CD4-positive, alpha-beta T cell treated with Interleukin-4 for 1 hour (primary cell): ENCODE results near the gene MEIS1.
"Not testable (repeated sequence)": the region's sequence is repeated elsewhere in the genome, so short reads cannot be mapped to it uniquely, and the experiment has no call there.

Source experiments
- DNase-seq, 2 donors: peaks; one replicate each; pipeline ENCODE4 v3.0.0-alpha.2; 2020 to 2022

MEIS1 gene

DNA sequence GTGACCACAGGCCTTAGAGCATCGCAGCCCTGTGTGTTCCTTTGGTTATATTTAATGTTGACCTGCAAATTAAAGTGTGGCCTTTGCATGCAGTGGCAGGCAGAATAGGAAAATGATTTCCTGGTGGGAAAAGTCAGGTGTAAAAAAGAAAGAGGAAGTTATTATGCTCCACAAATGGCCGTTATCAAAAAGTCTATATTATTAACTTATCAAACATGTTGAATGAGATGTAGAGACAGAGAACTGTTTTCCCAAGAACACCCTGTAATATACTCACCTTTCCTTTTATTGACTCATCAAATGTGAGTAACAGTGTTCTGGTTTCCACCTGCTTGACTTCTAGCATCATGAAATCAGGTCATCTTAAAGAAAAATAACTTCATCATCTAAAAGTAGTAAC, 35.3 kb downstream of the MEIS1 start:
- DNase-seq, result no peak

DNA sequence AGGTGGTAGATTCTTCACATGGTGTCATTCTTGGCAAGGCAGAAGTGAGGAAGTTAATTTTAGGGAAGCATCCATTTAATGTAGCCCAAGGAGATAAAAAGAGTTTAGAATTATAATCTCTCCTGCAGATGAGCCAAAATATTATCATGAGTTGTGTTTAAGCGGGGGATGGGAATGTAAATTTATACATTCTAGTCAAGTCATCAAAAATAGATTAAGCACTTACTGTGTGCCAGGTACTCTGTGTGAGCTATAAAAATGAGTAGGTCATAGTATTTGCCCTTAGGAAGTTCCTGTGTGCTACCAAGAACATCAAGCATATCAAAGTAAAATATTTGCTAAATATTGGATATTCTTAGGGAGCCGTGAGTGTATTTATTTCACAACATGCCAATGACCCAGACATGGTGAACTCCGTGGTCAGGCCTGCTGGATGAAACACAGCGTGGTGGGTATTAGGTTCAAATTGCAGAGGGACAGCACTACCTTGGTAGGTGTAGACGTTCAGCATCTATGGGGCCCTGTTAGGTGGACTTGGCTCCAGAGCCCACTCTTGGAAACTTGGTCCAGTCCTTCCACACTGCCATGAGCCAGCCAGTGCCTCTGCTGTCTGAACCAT, 37.4 kb downstream of the MEIS1 start:
- DNase-seq, result no peak

DNA sequence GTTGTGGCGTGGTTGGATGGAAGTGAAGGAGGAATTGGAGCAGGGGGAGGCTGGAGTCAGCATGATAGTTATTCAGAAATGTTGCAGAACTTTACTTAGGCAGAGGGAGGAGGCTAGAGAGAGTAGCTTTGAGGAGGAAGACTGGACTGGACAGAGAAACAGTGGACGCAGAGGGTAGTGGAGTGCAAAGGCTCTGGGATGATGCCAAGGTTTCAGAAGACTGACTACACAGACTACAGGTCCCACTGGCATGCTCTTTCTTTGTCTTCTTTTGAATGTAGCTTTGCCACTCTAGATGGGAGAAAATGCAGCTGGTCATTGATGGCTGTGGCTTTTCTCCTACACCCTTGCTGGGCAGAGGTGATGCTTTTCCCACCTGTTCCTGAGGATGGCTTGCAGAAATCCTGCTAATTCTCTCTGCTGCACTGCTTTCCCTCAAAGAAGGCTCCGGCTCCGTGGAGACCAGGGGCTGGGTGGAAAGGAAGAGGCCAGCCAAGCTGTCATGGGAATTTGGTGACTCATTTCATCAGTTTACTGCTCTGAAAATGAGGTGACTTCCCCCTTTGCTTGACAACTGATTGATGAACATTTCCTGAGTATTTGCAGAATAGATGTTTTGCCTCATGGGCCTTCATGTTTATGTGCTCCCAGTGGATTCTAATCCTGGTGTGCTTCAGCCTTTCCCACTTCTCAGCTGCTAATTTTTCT, 42.4 kb downstream of the MEIS1 start:
- DNase-seq, result no peak

DNA sequence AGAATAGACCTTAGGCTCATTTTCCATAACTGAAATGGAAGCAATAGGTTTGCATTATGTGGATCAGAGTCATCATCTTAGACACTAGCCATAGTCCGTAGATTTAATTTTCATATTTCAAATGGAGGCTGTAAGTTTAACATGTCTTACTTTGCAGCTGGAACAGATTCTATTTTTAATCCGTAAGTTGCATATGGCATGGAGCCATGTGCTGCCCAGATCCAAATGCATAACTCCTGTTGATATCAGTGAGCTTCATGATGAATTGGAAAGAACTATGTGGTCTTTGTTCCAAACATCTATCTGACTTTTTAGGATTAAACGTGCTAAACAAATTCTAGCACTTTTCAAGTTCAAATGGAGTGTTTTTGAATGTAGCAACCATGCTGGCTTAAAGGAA, 43.4 kb downstream of the MEIS1 start:
- no peak for DNase-seq

DNA sequence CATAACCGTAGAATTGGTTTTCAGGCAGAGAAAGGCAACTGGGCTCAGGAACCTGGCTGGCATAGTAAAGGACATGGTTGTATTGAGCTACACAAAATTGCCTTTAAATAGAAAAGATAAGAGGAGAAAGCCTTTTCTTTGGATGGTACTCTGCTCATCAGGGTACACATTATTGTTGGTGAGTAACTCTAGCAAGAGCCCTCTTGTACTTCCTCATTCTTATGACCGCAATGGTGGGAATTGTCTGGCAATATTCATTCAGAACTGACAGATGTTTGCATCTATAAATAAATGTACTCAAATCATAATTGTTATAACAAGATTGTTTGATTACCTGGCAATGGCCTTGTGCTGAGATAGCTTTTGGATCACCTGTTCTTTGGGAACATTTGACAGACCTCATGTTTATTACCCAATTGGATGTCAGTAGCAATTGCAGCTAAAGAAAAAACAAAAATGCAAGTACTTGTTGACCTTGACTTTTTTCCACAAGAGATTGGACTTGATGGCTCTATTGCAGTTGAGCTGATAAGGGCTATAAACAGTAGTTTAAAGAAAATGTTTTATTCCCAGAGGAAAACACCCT, 43.9 kb downstream of the MEIS1 start:
- DNase-seq, result no peak

DNA sequence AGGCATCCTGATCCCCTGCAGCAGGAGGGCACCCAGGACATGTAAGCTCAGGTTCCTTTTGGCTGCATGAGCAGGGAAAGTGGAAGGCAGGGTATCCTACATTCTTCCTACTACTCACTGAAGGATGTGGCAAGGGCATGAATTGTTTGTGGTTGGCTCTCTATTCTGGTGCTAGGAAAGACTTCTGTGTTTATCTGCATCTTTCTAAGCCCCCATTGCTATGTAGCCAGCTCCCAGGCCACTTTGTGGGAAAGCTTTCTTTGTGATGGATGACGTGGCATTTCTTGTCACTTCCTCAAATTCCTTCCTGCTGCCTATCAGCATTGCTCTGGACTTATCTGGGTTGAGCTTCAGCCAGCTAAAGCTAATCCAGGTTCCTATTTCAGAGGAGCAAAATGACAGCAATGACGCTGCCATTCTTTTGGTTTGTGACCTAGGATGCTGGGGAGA, 46.2 kb downstream of the MEIS1 start:
- no peak for DNase-seq

DNA sequence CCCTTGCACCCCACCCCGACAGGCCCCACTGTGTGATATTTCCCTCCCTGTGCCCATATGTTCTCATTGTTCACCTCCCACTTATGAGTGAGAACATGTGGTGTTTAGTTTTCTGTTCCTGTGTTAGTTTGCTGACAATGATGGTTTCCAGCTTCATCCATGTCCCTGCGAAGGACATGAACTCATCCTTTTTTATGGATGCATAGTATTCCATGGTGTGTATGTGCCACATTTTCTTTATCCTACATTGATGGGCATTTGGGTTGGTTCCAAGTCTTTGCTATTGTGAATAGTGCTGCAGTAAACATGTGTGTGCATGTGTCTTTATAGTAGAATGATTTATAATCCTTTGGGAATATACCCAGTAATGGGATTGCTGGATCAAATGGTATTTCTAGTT, 50.3 kb downstream of the MEIS1 start:
- not testable (repeated sequence) for DNase-seq

DNA sequence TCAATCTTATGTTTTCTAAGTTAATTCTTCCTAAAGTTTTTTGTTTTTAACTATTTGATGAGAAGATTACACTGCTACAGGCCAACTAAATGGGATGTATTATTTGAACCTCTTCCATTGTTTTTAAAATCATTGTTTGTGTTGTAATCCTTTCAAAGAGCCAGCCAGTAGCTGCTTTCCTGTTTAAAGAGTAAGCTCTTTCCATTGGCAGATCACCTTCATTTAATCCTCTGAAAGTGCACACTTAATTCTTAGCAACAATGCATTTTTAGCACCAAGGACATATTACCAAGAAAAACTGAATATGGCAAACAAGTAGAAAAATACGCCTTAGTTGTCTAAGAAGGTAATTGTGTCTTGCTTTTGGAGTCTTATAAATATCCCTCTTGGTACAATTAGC, 54.0 kb downstream of the MEIS1 start:
- no peak for DNase-seq

DNA sequence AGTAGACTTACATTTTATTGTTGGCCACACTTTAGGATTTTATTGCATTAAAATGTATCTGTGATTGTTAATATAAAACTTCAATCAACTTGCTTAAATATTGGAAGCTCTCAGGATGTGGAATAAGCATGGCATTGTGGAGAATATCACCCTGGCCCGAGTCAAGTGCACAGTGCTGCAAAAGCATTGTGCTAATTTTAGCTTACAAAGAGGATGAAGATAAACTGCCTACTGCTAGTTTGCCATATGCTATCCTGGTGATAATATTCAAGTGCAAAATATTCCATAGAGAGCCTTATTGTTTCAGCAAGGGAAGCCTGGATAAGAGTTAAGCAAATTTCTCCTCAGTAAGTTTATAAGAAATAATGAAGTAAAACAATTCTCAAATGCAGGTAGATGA, 54.5 kb downstream of the MEIS1 start:
- DNase-seq, result no peak

DNA sequence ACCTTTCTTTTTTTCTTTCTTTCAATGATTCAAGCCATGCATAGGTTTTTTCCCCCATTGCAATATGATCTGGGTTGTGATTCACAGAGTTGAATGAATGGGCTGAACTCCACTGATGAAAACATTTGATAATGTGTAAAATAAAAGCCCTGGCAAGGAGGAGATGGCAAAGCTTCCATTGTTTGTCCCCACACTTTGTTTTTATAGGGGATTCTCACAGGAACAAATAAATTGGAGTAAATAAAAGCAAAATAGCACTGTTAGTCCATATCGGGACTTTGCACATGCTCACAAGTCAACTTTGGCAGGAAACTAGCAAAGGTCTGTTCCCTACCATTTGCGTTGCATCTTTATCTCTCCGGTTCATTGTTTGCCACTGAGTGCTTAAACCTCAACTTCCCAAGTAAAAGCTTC, 55.7 kb downstream of the MEIS1 start:
- no peak for DNase-seq

DNA sequence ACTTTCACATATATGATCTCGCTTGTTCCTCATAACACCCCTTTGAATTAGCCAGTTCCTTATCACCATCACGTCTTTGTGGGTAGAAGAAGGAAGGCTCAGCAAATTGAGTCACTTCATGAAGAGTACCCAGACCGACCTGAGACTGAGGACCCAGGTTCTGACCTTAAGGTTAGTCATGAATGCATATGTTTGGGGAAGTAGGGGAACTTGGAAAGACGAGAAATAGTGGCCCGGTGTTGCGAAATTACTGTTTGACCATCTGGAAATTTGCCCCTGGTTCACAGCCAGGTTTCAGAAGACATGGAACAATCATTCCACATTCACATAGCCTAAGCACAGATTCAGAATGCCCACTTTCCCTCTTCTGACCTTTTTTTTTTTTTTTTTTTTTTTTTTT, 59.8 kb downstream of the MEIS1 start:
- DNase-seq, result peak in 1 of 2 donors; percentile 19

DNA sequence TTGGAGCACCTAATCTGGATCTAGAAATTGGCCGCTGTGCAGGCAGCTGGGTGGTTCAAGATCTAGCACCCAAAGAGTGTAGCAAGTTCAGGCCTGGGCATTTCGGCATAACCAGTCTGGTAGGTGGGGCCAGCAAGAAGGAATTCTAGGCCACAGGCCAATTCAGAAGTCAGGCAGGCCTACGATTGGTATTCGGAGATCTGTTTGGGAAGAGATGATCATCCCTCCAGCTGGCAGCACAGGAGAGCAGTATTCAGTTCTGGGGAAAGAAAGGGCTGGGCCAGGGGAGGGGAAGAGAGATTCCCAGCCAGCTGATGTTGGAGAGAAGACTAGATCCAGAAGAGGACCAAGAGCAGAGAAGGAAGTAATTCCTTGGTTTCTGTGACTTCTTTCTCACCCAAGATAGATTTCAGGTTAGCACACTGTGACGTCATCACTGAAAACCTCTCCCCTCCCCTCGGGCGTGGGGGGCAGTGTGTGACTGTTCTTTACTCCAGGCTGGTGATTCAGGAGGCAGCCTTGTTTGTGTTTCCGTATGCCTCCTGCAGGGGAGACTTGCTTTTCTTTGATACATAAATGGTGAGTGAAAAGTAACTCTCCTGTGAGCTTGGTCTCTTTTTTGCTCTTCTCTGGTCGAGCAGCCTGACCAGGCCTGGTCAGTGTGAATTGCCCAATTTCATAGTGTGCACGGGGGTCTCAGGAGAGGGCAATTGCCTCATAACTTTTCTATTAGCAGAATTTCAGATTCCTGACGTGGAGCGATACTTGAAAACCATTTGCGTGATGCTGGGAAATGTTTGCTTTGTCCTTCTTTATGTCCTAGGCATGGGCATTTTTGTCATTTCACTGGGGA, 61.1 kb downstream of the MEIS1 start:
- DNase-seq, result no peak

DNA sequence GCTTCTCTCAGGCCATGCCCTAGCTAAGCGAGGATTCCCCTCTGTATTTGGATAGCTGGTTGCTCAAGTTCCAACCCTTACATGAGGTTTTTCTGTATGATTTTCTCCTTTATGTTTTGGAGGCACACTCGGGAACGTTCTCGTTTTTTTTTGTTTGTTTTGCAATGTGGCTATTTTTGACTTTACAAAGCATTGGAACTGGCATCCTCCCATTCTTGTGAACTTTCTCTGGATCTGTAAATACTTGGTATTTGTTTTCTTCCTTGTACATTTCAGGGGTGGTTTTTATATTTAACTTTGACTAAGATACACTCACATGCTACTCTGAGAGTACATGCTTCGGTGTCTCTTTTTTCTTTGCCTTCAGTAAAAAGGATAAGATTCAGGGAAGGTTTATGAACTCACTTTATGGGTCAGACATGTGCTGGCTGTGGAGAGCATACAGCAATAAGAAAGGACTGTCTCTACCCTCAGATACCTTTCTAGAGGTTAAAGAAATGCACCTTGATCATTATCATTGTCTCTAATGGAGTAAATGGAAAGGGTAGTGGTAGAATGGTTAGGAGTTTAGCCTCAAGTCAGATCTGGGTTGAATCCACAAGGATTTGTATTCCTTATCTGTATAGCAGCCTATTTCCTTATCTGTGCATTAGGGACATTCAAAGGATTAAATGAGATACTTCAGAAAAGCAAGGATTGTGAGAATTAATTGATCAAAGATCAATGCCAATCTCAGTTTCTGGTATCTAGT, 61.9 kb downstream of the MEIS1 start:
- DNase-seq, result no peak

DNA sequence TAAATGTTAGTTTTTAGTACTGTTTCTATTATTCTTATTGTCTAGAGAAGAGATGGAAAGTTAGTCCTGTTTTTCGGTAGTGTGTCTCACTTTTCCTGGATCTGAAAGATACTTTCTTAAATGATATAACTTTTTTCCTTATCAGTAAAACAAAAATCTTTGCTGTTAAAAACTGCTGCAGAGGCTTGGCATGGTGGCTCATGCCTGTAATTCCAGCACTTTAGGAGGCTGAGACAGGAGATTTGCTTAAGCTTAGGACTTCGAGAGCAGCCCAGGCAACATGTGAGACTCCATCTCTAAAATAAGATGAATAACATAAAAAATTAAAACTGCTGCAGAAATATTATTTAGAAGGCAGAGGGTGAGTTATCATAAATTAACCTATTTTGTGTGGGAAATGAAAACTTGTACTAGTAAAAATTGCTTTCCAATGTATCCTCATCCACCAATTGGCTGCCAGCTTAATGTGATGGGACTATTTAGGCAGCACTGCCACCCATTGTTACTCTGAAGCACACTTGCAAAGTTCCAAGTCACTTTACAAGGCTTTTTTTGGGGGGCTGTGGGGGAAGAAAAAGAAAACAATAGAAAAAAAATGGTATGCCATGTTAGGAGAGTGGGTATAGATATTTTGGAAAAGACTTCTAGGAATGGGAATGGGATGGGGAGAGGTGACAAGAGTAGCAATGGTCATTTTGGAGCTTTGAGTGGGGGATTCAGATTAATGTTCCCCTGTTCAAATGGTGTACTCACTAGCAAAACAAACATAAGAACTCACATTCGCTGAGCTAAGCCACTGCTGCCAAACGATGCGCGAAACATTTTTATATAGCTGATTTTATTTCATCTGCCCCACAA, 62.7 kb downstream of the MEIS1 start:
- DNase-seq, result no peak

DNA sequence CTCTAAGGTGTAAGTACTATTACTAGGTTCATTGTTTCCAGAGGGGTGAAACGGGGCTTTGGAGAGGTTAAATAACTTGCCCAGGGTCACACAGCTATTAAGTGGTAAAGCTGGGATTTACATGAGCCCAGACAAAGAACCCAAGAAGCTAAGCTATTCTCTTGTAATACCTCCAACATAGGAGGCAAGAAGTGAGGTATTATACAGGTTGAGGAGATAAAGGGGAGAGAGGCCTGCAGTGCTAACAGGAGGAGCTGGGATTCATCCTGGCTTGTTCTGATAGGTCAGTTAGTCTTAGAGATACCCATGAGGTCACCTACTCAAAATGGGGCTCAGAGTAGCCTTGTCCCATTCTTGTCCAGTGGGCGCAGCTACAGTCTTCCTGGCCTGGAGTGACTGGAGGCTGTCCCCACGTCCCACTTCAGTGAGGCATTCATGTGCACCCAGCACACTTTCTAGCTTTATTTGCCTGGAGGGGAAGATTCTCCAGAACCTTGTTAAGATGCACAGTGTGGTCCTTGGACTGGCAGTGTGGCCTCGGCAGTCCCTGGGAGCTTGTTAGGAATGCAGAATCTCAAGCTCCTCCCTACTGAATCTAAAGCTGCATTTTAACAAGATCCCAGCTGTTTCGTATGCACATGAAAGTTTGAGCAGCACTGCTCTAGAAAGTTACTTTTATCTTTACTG, 63.5 kb downstream of the MEIS1 start:
- no peak for DNase-seq

DNA sequence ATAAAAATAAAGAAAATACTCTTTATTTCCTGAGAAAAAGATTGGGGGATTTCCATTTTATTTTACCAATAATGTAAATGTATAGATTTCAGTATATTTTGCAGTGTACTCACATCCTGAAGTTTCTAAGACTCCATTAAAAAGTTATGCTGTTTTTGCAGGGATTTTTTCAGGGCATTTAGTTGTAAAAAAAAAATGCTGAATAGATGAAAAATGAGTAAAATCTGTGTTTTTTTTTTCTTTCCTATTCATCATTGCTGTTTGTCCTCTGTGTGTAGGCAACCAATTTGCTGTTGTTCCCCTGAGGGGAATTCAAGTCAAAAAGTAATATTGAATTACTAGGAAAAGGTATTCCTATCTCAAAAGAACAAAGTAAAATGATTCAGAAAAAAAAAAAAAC, 66.3 kb downstream of the MEIS1 start:
- no peak for DNase-seq

DNA sequence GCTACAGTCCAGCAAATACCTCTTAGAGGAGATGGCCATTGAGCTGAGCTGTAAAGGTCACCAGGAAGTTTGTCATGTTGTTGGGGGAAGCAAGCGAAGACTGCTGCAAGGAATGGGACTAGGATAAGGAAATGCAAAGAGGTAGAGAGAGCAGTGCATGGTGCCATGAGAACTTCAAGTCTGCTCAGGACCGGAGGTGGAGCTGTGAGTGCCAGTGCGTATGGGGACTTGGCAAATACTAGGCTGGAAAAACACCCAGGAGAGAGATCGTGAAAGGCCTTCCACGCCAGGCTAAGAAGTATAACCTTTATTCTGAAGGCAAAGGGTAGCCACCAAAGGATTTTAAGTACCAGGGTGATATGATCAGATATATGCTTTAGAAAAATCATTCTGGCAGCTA, 71.3 kb downstream of the MEIS1 start:
- no peak for DNase-seq

DNA sequence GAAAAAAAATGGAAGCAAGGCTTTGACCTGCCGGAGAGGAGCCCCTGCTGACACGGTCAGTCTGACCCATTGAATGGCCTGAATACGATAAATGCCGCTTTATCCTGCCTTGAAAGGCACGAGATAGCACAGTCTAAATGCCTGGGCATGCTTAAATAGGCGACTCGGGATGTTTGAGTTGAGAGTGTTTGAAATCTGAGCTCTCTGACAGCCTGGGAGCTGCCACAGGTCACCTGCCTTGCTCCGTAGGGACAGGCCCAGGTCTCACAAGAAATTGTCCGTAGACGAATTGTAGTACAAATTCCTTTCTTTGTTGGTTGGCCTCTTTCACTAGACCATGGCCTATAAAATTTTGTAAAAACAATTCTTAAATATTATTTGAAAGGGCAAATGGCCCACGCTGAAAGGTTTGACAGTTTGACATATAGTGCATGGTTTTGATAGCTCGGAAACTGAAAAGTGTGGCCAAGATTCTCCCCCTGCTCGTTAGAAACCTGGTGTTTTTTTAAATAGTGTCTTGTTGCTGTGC, 72.8 kb downstream of the MEIS1 start:
- DNase-seq, result no peak

DNA sequence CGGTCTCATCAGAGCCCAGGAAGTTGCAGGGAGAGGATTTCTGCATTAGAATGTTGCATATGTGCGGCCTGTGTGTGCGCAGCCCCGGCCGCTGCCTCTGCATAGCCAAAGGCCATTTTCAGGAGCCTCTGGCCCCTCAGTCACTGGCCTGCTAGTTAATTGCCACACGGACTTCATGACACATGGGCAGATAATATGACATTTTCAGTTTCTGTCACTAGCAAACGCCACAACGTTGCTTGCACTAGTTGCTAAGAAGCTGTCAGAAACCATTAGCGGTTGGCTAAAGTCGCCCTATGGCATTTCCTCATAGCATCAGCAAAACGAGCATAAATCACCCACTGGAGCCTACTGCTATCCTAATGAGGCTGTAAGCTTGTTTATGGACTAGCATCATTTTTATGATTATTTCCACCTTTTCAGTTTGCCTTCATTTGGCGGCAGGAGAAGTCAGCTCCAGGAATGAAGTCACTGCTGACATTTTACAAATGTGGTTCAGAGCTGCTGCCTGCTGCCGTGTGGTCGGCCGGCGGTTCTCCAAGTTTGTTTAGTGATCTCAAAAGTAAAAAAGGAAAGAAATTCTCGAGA, 73.7 kb downstream of the MEIS1 start:
- no peak for DNase-seq

DNA sequence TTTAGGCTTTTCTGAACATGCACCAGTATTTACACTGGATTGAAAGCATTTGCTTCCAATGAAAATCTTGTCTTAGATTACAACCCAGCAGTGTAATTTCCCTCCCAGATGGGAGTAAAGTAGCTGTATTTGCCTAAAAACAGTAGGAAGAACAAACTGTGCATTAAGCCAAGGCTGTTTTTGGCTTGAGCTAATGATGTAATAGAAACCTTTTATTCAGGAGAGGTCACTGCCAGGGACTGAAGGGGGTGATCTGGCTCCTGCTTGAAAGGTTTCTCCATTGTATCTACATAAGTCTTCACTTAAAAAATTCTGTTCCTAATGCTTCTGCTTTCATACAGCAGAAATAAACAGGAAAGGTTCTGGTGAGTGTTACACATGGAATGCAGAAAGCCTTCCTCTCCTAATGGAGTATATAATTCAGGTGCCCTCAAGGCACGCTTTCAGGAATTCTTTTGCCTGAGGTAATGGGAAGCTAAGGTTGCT, 74.4 kb downstream of the MEIS1 start:
- no peak for DNase-seq
